CD4-positive, alpha-beta T cell treated with Interleukin-15 for 1 hour (primary cell): Measurements from ENCODE around the gene VPS26A.
A peak's percentile ranks its signal among the peaks of the same experiment; 100 is the strongest.
"Not testable (repeated sequence)": the region's sequence is repeated elsewhere in the genome, so short reads cannot be mapped to it uniquely, and the experiment has no call there.

Experiments
- DNase-seq: peaks from one replicate; pipeline ENCODE4 v3.0.0-alpha.2; 2020

VPS26A gene

GRCh38 chr10:69103784-69104183, 20.2 kb upstream of the VPS26A start:
- DNase-seq = no peak

- no peak for DNase-seq
Observed at GRCh38 chr10:69104994-69105790, 18.8 kb upstream of the VPS26A start.

GRCh38 chr10:69107176-69107490, 16.8 kb upstream of the VPS26A start:
- DNase-seq = no peak

- DNase-seq = no peak
Observed at GRCh38 chr10:69107699-69108098, 16.3 kb upstream of the VPS26A start.

GRCh38 chr10:69119896-69120295, 4.1 kb upstream of the VPS26A start:
- DNase-seq = no peak

- no peak for DNase-seq
Observed at GRCh38 chr10:69123306-69123746, 652 bp upstream of the VPS26A start.

- peak; percentile 75 for DNase-seq
Observed at GRCh38 chr10:69124563-69125268, 738 bp downstream of the VPS26A start.

GRCh38 chr10:69125554-69125953, 1.6 kb downstream of the VPS26A start:
- no peak for DNase-seq

- no peak for DNase-seq
Observed at GRCh38 chr10:69130251-69130650, 6.3 kb downstream of the VPS26A start.

GRCh38 chr10:69139961-69140360, 16.0 kb downstream of the VPS26A start:
- no peak for DNase-seq

GRCh38 chr10:69141304-69141703, 17.3 kb downstream of the VPS26A start:
- DNase-seq = no peak

- not testable (repeated sequence) for DNase-seq
Observed at GRCh38 chr10:69142074-69142473, 18.1 kb downstream of the VPS26A start.

- DNase-seq = no peak
Observed at GRCh38 chr10:69142983-69143382, 19.0 kb downstream of the VPS26A start.

- no peak for DNase-seq
Observed at GRCh38 chr10:69145329-69145728, 21.4 kb downstream of the VPS26A start.

- no peak for DNase-seq
Observed at GRCh38 chr10:69145864-69146263, 21.9 kb downstream of the VPS26A start.

- no peak for DNase-seq
Observed at GRCh38 chr10:69146759-69147158, 22.8 kb downstream of the VPS26A start.

- no peak for DNase-seq
Observed at GRCh38 chr10:69151984-69152383, 28.0 kb downstream of the VPS26A start.

- no peak for DNase-seq
Observed at GRCh38 chr10:69153227-69153626, 29.2 kb downstream of the VPS26A start.

GRCh38 chr10:69160809-69161241, 36.8 kb downstream of the VPS26A start:
- DNase-seq = no peak

- no peak for DNase-seq
Observed at GRCh38 chr10:69168493-69168892, 44.5 kb downstream of the VPS26A start.

- DNase-seq = no peak
Observed at GRCh38 chr10:69172241-69172982, 48.4 kb downstream of the VPS26A start.

- not testable (repeated sequence) for DNase-seq
Observed at GRCh38 chr10:69175326-69175725, 51.3 kb downstream of the VPS26A start.

- no peak for DNase-seq
Observed at GRCh38 chr10:69176823-69177222, 52.8 kb downstream of the VPS26A start.
